Naive thymus-derived CD4-positive, alpha-beta T cell (primary cell): ENCODE results near the gene POU2F2. TPM values are rescaled to one million over a fixed set of nuclear protein-coding genes. Genes with fewer than 3 reads are reported as not detected.
A peak's percentile ranks its signal among the peaks of the same experiment; 100 is the strongest.

Experiments used
- ATAC-seq: fragments of 150-1000 bp; cut with Tn5 transposase; 2 replicates; pipeline ENCODE4 v1.10.0; 2021; ENCODE audit warnings: mild to moderate bottlenecking, moderate library complexity
- CTCF ChIA-PET: fragments of 350-600 bp; sonication (Branson Sonifier 250); formaldehyde crosslinking; loops from one replicate; lab custom pipeline; 2021; ENCODE audit warnings: antibody characterized with exemption; lab: Charles Lee
- POLR2A ChIA-PET: fragments of 350-600 bp; sonication (Branson Sonifier 250); formaldehyde crosslinking; loops from one replicate; lab custom pipeline; 2021; ENCODE audit warnings: antibody characterized with exemption, inconsistent platforms; lab: Charles Lee
- DNase-seq, 9 donors: peaks; one replicate each; pipeline versions ENCODE4 v3.0.0 to v3.0.0-alpha.2; 2020 to 2022; ENCODE audit warnings: mixed read lengths in 1 of 9
- H3K27ac ChIP-seq: one replicate; pipeline ENCODE4 v1.7.0; 2013; ENCODE audit warnings: mild to moderate bottlenecking, low read depth, low read length, moderate library complexity
- H3K27me3 ChIP-seq, 2 donors: one replicate each; pipeline ENCODE4 v1.7.0; 2013; ENCODE audit warnings: low read length in 2 of 2, mild to moderate bottlenecking in 2 of 2, moderate library complexity in 2 of 2; ENCODE audit not compliant: control insufficient read depth in 2 of 2, insufficient read depth in 2 of 2
- H3K36me3 ChIP-seq, 3 experiments: 1 replicate in 2 of 3; 2 replicates in 1 of 3; pipeline ENCODE4 v1.7.0; 2013; ENCODE audit warnings: low read length in 3 of 3, mild to moderate bottlenecking in 3 of 3, moderate library complexity in 1 of 3; ENCODE audit not compliant: insufficient read depth in 3 of 3, control insufficient read depth in 2 of 3
- H3K4me1 ChIP-seq, 2 donors: one replicate each; pipeline ENCODE4 v1.7.0; 2013; ENCODE audit warnings: low read length in 2 of 2, mild to moderate bottlenecking in 2 of 2, moderate library complexity in 1 of 2; ENCODE audit not compliant: control insufficient read depth in 2 of 2, insufficient read depth in 2 of 2
- H3K4me3 ChIP-seq: 2 replicates; pipeline ENCODE4 v1.7.0; 2013; ENCODE audit warnings: mild to moderate bottlenecking, low read length
- H3K9me3 ChIP-seq, 3 experiments: 1 replicate in 2 of 3; 2 replicates in 1 of 3; pipeline ENCODE4 v1.7.0; 2013; ENCODE audit warnings: low read length in 3 of 3; ENCODE audit not compliant: control insufficient read depth in 2 of 3
- H3K27ac Mint-ChIP-seq, 9 donors: one replicate each; pipeline ENCODE4 v1.8.0; 2020 to 2022; ENCODE audit warnings: mixed read lengths in 9 of 9, mild to moderate bottlenecking in 8 of 9, moderate library complexity in 5 of 9, inconsistent platforms in 2 of 9
- H3K27me3 Mint-ChIP-seq, 5 donors: one replicate each; pipeline ENCODE4 v1.8.0; 2021 to 2022; ENCODE audit warnings: mixed read lengths in 5 of 5, mild to moderate bottlenecking in 1 of 5
- H3K36me3 Mint-ChIP-seq, 5 donors: one replicate each; pipeline ENCODE4 v1.8.0; 2020 to 2022; ENCODE audit warnings: mixed read lengths in 5 of 5, mild to moderate bottlenecking in 3 of 5, inconsistent platforms in 1 of 5
- H3K4me1 Mint-ChIP-seq, 7 donors: one replicate each; pipeline ENCODE4 v1.8.0; 2020 to 2022; ENCODE audit warnings: mixed read lengths in 7 of 7, mild to moderate bottlenecking in 3 of 7, inconsistent platforms in 1 of 7
- H3K4me3 Mint-ChIP-seq, 10 donors: one replicate each; pipeline ENCODE4 v1.8.0; 2020 to 2022; ENCODE audit warnings: mild to moderate bottlenecking in 10 of 10, mixed read lengths in 10 of 10, moderate library complexity in 6 of 10, inconsistent platforms in 2 of 10
- H3K9me3 Mint-ChIP-seq, 11 donors: one replicate each; pipeline ENCODE4 v1.8.0; 2020 to 2022; ENCODE audit warnings: mixed read lengths in 11 of 11, mild to moderate bottlenecking in 4 of 11, inconsistent platforms in 1 of 11, moderate library complexity in 1 of 11
- intact Hi-C, 2 donors: fragments of 100-400 bp; cut with micrococcal nuclease; formaldehyde crosslinking; loops; one replicate each; pipeline ENCODE4 v1.15.1; 2023
- polyA plus RNA-seq, 2 donors: library from polyadenylated mRNA; unstranded; fragments of 300-500 nt; fragmentation: Illumina TruSeq; gene quantifications; one replicate each; pipeline ENCODE4 v1.2.3, GENCODE V29; 2021
- total RNA-seq, 6 experiments: library from RNA in 5 of 6; stranded (reverse) in 5 of 6; gene quantifications; 1 replicate in 5 of 6; 2 replicates in 1 of 6; pipeline ENCODE4 v1.2.3 and lab custom pipeline; 2021 to 2026

The POU2F2 gene
- total RNA-seq (10 to 100 TPM; 31.5 to 91.3 (median 73.4) TPM), polyA plus RNA-seq (1 to 10 TPM; 2.2 to 7.6 TPM), total RNA-seq (lab: John Stamatoyannopoulos, UW) (31.4 reads per million, percentile 61 among the genes with 10 or more reads in this experiment)

DNA sequence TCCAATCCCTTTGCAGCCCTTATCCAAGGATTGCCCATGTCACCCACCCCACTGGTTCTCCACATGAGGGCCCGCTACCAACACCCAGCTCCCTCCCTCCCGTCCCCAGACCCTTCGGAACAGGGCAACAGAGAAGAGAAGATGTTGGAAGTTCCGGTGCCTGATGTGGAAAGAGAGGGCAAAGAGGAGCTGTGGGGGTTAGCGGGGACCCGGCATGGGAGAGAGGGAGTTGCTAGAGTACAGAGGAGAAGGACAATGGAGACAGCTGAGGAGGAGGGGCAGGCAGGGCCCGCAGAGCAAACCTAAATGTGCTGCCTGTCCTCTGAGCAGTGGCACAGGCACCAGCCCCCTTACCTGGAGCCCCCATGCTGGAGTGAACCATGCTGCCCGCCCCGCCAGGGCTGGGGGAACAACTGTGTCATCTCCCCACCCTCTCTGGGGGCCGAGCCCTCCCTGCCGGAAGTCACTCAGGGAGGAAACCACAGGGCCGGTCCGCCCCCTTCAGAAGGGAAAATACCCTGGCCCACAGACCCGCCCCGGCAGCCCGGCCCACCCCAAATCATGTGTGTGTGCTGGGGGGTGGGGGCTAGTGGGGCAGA is at the start of gene POU2F2:
Gene POU2F2 (minus strand): TSS at position 417 of the 599 bp plus-strand sequence. CDS start 35 bp downstream, at position 382.
- DNase-seq (peak; percentile 59 to 93 (median 82)), ATAC-seq (peak; percentile 89)
- H3K27me3 Mint-ChIP-seq = no peaks in the 10 kb centered on the region
- Histone ChIP-seq H3K9me3 (no peaks in the 10 kb centered on the region), H3K4me3 (peak within 1 kb of the TSS; percentile 81), H3K36me3 (peaks cover 0 to 5% (median 3%) of the 10 kb centered on the region in 3 experiments), H3K27me3 (no peaks in the 10 kb centered on the region), H3K27ac (peak within 1 kb of the TSS; percentile 80), H3K4me1 (peaks cover 23 to 33% of the 10 kb centered on the region in 2 donors)
- H3K4me1 Mint-ChIP-seq = peaks cover 57 to 88% (median 74%) of the 10 kb centered on the region in 7 donors
- peaks cover 0 to 2% (median 0%) of the 10 kb centered on the region in 11 donors for H3K9me3 Mint-ChIP-seq
- ChIA-PET POLR2A (interaction anchor here (0.6 to 2.4 kb wide), 17 partner anchors 9 to 285 kb away, joined by 3 to 14 read pairs (median 3); partner anchors contain the start of genes GSK3A and ZNF574), CTCF (interaction anchor here (0.5 to 2.4 kb wide), 26 partner anchors 8 to 775 kb away, joined by 3 to 38 read pairs (median 5); partner anchors contain the start of genes GSK3A and PRR19)
- peaks cover 0 to 8% (median 0%) of the 10 kb centered on the region in 5 donors for H3K36me3 Mint-ChIP-seq
- H3K4me3 Mint-ChIP-seq = peak within 1 kb of the TSS; percentile 81 to 95 (median 92)
- H3K27ac Mint-ChIP-seq = peak within 1 kb of the TSS; percentile 66 to 94 (median 87)
- intact Hi-C loops = loop anchor here (1.0 to 2.0 kb wide), 14 partner anchors 10 to 301 kb away; partner anchors contain the start of genes DEDD2 (in 1 of the 2), MEGF8 (in 1 of the 2), PAFAH1B3 (in 1 of the 2) and PRR19 (in 1 of the 2)

DNA sequence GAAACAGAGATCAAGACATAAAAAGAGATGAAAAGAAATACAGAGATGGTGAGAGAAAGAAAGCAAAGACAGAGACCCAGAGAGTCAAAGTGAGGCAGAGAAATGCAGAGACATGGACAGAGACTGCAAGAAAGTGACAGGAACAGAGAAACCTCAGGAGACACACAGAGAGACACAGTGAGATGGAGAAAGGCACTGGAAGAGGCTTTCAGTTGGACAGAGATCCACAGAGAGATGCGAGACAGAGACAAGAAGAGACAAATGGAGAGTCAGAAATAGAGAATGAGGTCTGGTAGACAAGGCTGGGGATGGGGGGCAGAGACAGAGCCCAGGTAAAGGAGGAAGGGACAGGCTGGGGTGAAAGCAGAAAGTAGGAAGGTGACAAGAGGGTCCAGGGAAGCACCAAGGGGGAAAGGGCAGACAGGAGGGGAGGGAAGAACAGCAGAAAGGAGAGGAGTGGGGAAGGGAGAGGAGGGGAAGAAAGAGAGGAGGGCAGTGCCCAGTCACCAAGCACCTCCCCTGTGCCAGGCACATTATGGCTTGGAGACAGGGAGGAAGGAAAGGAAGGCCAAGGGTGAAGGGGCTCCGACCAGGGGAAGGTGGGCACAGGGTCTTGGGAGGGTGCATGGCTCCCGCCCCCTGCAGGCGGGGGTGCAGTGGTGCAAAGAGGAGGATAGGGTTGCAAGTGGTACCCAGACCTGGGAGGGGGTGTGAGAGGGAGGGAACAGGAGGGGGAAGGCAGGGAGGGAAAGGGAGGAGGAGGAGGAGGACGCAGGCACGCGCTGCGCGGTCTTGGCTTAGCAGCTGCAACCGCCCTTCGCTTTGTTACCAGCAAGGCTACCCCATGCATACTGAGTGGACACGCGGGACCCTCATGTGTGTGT is 46.8 kb upstream of the POU2F2 start:
- H3K4me1 Mint-ChIP-seq = peaks cover 32 to 40% (median 34%) of the 10 kb centered on the region in 7 donors

DNA sequence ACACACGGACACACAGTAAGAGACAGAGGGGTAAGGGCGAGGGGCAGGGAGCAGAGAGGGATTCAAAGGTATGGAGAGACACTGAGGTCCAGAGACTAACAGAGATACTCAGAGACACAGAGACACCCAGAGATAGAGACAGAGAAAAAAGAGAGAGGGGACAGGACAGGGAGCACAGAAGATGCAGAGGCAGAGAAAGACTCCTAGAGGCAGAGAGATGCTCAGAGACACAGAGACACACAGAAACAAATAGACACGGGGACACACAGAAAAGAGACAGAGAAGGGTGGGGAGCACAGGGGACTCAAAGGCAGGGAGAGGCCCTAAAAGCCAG is 45.4 kb upstream of the POU2F2 start:
- POLR2A ChIA-PET = interaction anchor here (0.6 kb wide), 1 partner anchor 54 kb away, joined by 3 read pairs; no protein-coding TSS in a partner anchor
- Mint-ChIP-seq H3K4me1 (peaks cover 21 to 29% (median 24%) of the 10 kb centered on the region in 7 donors), H3K36me3 (no peaks in the 10 kb centered on the region), H3K4me3 (no peak overlapping the region), H3K9me3 (no peaks in the 10 kb centered on the region), H3K27ac (no peak overlapping the region), H3K27me3 (peaks cover 13 to 38% (median 19%) of the 10 kb centered on the region in 5 donors)
- peaks cover 0 to 11% of the 10 kb centered on the region in 2 donors for H3K27me3 ChIP-seq
- H3K27ac ChIP-seq = no peak overlapping the region
- no peaks in the 10 kb centered on the region for H3K9me3 ChIP-seq
- no peaks in the 10 kb centered on the region for H3K36me3 ChIP-seq
- no peak for ATAC-seq
- peaks cover 12 to 21% of the 10 kb centered on the region in 2 donors for H3K4me1 ChIP-seq
- CTCF ChIA-PET = interaction anchor here (1.0 kb wide), 1 partner anchor 11 kb away, joined by 3 read pairs; no protein-coding TSS in a partner anchor
- intact Hi-C loops = loop anchor here (1.0 to 5.0 kb wide), 9 partner anchors 8 to 125 kb away; partner anchors contain the start of genes DEDD2 (in 1 of the 2), PAFAH1B3 (in 1 of the 2), POU2F2 (in 1 of the 2) and PRR19 (in 1 of the 2)
- peak overlapping the region; percentile 41 for H3K4me3 ChIP-seq
- no peak for DNase-seq

More for the DNA sequence above, 46.8 kb upstream of the POU2F2 start:
- no peaks in the 10 kb centered on the region for H3K9me3 ChIP-seq
- H3K4me3 ChIP-seq = no peak overlapping the region
- peaks cover 16 to 28% of the 10 kb centered on the region in 2 donors for H3K4me1 ChIP-seq
- H3K27me3 Mint-ChIP-seq = peaks cover 13 to 36% (median 19%) of the 10 kb centered on the region in 5 donors
- intact Hi-C loops = loop anchor here in 1 of 2 donors (5.0 kb wide), 1 partner anchor 103 kb away; no protein-coding TSS in a partner anchor
- H3K9me3 Mint-ChIP-seq = no peaks in the 10 kb centered on the region
- no peak for DNase-seq
- ATAC-seq = peak; percentile 24
- peaks cover 0 to 11% of the 10 kb centered on the region in 2 donors for H3K27me3 ChIP-seq
- H3K36me3 Mint-ChIP-seq = no peaks in the 10 kb centered on the region
- H3K36me3 ChIP-seq = no peaks in the 10 kb centered on the region
- CTCF ChIA-PET = no interaction called here
- H3K27ac Mint-ChIP-seq = no peak overlapping the region
- POLR2A ChIA-PET = no interaction called here
- H3K4me3 Mint-ChIP-seq = no peak overlapping the region
- H3K27ac ChIP-seq = no peak overlapping the region

GRCh38 chr19:42176990-42177685 is 44.9 kb upstream of the POU2F2 start:
- intact Hi-C loops = loop anchor here (1.0 to 5.0 kb wide), 10 partner anchors 8 to 126 kb away; partner anchors contain the start of genes DEDD2 (in 1 of the 2), PAFAH1B3 (in 1 of the 2), POU2F2 (in 1 of the 2) and PRR19 (in 1 of the 2)
- Mint-ChIP-seq H3K27ac (no peak overlapping the region), H3K4me1 (peaks cover 16 to 24% (median 19%) of the 10 kb centered on the region in 7 donors), H3K4me3 (peak overlapping the region in 1 of 10 donors; percentile 12), H3K9me3 (no peaks in the 10 kb centered on the region), H3K36me3 (peaks cover 0 to 1% (median 0%) of the 10 kb centered on the region in 5 donors), H3K27me3 (peaks cover 13 to 34% (median 19%) of the 10 kb centered on the region in 5 donors)
- ChIA-PET CTCF (interaction anchor here (0.8 to 1.4 kb wide), 4 partner anchors 9 to 69 kb away, joined by 3 to 5 read pairs (median 4); partner anchors contain the start of gene POU2F2), POLR2A (interaction anchor here (0.8 to 2.1 kb wide), 4 partner anchors 21 to 125 kb away, joined by 4 to 7 read pairs (median 5); partner anchors contain the start of genes PAFAH1B3 and POU2F2)
- DNase-seq (peak; percentile 52 to 82 (median 67)), ATAC-seq (peak; percentile 96)
- Histone ChIP-seq H3K4me3 (peak overlapping the region; percentile 41), H3K36me3 (no peaks in the 10 kb centered on the region), H3K9me3 (no peaks in the 10 kb centered on the region), H3K27ac (no peak overlapping the region), H3K4me1 (peaks cover 12 to 21% of the 10 kb centered on the region in 2 donors), H3K27me3 (peaks cover 0 to 11% of the 10 kb centered on the region in 2 donors)

- Mint-ChIP-seq H3K4me1 (peaks cover 12 to 19% (median 15%) of the 10 kb centered on the region in 7 donors), H3K27me3 (peaks cover 13 to 30% (median 19%) of the 10 kb centered on the region in 5 donors), H3K36me3 (peaks cover 0 to 5% (median 0%) of the 10 kb centered on the region in 5 donors), H3K27ac (peak overlapping the region in 3 of 9 donors; percentile 10 to 47 (median 42)), H3K9me3 (no peaks in the 10 kb centered on the region), H3K4me3 (peak overlapping the region in 8 of 10 donors; percentile 76 to 93 (median 90))
- Histone ChIP-seq H3K4me1 (peaks cover 12 to 21% of the 10 kb centered on the region in 2 donors), H3K27ac (no peak overlapping the region), H3K36me3 (no peaks in the 10 kb centered on the region), H3K4me3 (peak overlapping the region; percentile 49), H3K27me3 (peaks cover 0 to 11% of the 10 kb centered on the region in 2 donors), H3K9me3 (no peaks in the 10 kb centered on the region)
- ATAC-seq = peak; percentile 48
- CTCF ChIA-PET = interaction anchor here (0.8 to 1.4 kb wide), 5 partner anchors 8 to 70 kb away, joined by 3 to 5 read pairs (median 4); partner anchors contain the start of gene POU2F2
- POLR2A ChIA-PET = interaction anchor here (0.8 to 2.1 kb wide), 4 partner anchors 21 to 126 kb away, joined by 4 to 7 read pairs (median 5); partner anchors contain the start of genes PAFAH1B3 and POU2F2
- intact Hi-C loops = loop anchor here (1.0 to 5.0 kb wide), 8 partner anchors 22 to 126 kb away; partner anchors contain the start of genes DEDD2 (in 1 of the 2), PAFAH1B3 (in 1 of the 2), POU2F2 (in 1 of the 2) and PRR19 (in 1 of the 2)
- peak in 4 of 9 donors; percentile 14 to 47 (median 30) for DNase-seq
Measured at GRCh38 chr19:42176649-42176989, 44.4 kb upstream of the POU2F2 start.
